ENCODE measurements around the gene DDX10.

The DDX10 gene

GRCh38 chr11:108933630-108934029, 268.8 kb downstream of the DDX10 start:
- H3K4me3 ChIP-seq (ENCODE audit: low read depth, low read length): no peak overlapping the region
- TF ChIP-seq CTCF (IDR thresholded peaks at IDR 0.05; ENCODE audit: borderline replicate concordance, insufficient read depth, low read depth, low read length): no peak

GRCh38 chr11:108934289-108934688, 269.4 kb downstream of the DDX10 start:
- H3K4me3 ChIP-seq (ENCODE audit: low read depth, low read length): no peak overlapping the region
- TF ChIP-seq CTCF (IDR thresholded peaks at IDR 0.05; ENCODE audit: borderline replicate concordance, insufficient read depth, low read depth, low read length): no peak

GRCh38 chr11:108934696-108935095, 269.8 kb downstream of the DDX10 start:
- H3K4me3 ChIP-seq (ENCODE audit: low read depth, low read length): no peak overlapping the region
- no peak for TF ChIP-seq CTCF (IDR thresholded peaks at IDR 0.05; ENCODE audit: borderline replicate concordance, insufficient read depth, low read depth, low read length)

- TF ChIP-seq CTCF (IDR thresholded peaks at IDR 0.05; ENCODE audit: borderline replicate concordance, insufficient read depth, low read depth, low read length): no peak
- H3K4me3 ChIP-seq (ENCODE audit: low read depth, low read length): no peak overlapping the region
These were observed 272.9 kb downstream of the DDX10 start for GRCh38 chr11:108937746-108938145.

GRCh38 chr11:108938604-108939003, 273.7 kb downstream of the DDX10 start:
- no peak for TF ChIP-seq CTCF (IDR thresholded peaks at IDR 0.05; ENCODE audit: borderline replicate concordance, insufficient read depth, low read depth, low read length)
- H3K4me3 ChIP-seq (ENCODE audit: low read depth, low read length): no peak overlapping the region

- H3K4me3 ChIP-seq (ENCODE audit: low read depth, low read length): no peak overlapping the region
- TF ChIP-seq CTCF (IDR thresholded peaks at IDR 0.05; ENCODE audit: borderline replicate concordance, insufficient read depth, low read depth, low read length): no peak
These were observed 274.3 kb downstream of the DDX10 start for GRCh38 chr11:108939135-108939534.

GRCh38 chr11:108943853-108944252, 279.0 kb downstream of the DDX10 start:
- no peak for TF ChIP-seq CTCF (IDR thresholded peaks at IDR 0.05; ENCODE audit: borderline replicate concordance, insufficient read depth, low read depth, low read length)
- no peak overlapping the region for H3K4me3 ChIP-seq (ENCODE audit: low read depth, low read length)
